Testis (tissue), 2 donors: ENCODE measurements around the gene COL6A1.

Source experiments
- POLR2A ChIP-seq: fragments of 450-650 bp; IDR thresholded peaks from one replicate; pipeline ENCODE4 v1.6.1; 2017; ENCODE audit warnings: antibody characterized with exemption, mild to moderate bottlenecking, moderate library complexity
- TF ChIP-seq, protein P1 (sequence below), 3 experiments: fragments of 450-650 bp in 2 of 3; fragments of 200-600 bp in 1 of 3; sonication (generic) in 1 of 3; IDR thresholded peaks; one replicate each; pipeline ENCODE4 v1.5.1; 2016 to 2019; ENCODE audit warnings: antibody characterized with exemption in 3 of 3, mild to moderate bottlenecking in 2 of 3, moderate library complexity in 1 of 3

DNA sequence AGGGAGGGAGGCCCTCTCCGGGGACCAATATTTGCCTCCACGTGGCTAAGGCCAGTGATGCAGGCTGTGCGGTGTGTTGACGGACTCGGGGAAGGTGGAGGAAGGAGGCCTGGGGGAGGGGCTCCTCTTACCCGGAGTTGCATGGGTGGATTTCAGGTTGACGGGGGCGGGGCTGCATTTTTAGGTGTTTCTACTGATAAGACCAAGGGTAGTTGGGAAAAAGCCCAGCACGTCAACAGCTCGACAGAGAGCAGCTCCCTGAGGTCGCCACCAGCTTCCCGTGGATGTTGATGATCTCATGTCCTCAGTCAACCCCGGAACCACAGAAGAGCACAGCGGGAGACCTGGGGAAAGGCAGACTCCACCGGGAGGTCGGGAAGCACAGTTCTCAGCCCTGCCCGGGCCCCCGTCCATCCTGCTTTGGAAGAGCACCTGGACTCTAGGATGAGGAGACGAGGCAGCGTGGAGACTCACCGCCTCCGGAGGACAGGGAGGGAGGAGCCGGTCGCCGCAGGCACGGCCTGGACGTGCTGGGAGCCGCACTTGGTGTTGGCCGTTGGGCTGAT, 32.9 kb upstream of the COL6A1 start:
- TF ChIP-seq, protein P1, sequence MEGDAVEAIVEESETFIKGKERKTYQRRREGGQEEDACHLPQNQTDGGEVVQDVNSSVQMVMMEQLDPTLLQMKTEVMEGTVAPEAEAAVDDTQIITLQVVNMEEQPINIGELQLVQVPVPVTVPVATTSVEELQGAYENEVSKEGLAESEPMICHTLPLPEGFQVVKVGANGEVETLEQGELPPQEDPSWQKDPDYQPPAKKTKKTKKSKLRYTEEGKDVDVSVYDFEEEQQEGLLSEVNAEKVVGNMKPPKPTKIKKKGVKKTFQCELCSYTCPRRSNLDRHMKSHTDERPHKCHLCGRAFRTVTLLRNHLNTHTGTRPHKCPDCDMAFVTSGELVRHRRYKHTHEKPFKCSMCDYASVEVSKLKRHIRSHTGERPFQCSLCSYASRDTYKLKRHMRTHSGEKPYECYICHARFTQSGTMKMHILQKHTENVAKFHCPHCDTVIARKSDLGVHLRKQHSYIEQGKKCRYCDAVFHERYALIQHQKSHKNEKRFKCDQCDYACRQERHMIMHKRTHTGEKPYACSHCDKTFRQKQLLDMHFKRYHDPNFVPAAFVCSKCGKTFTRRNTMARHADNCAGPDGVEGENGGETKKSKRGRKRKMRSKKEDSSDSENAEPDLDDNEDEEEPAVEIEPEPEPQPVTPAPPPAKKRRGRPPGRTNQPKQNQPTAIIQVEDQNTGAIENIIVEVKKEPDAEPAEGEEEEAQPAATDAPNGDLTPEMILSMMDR (IDR thresholded peaks at IDR 0.05): no peak
- TF ChIP-seq POLR2A: no peak
